D721Med (cell line): Measurements from ENCODE around the gene RNF207.

ENCODE experiments used
- DNase-seq: peaks from one replicate; pipeline ENCODE4 v3.0.0; 2011; ENCODE audit warnings: low spot score; ENCODE audit not compliant: insufficient read length
- FAIRE-seq: peaks from 2 replicates; lab custom pipeline; 2011; peaks lifted over from hg19 to GRCh38; lab: Jason Lieb, UNC
- TF ChIP-seq, protein P1 (sequence below): IDR thresholded peaks from 2 replicates; pipeline ENCODE4 v1.5.1; 2012; ENCODE audit warnings: mild to moderate bottlenecking, control low read depth; ENCODE audit not compliant: insufficient read depth; ENCODE audit errors: missing control alignments

The RNF207 gene

DNA sequence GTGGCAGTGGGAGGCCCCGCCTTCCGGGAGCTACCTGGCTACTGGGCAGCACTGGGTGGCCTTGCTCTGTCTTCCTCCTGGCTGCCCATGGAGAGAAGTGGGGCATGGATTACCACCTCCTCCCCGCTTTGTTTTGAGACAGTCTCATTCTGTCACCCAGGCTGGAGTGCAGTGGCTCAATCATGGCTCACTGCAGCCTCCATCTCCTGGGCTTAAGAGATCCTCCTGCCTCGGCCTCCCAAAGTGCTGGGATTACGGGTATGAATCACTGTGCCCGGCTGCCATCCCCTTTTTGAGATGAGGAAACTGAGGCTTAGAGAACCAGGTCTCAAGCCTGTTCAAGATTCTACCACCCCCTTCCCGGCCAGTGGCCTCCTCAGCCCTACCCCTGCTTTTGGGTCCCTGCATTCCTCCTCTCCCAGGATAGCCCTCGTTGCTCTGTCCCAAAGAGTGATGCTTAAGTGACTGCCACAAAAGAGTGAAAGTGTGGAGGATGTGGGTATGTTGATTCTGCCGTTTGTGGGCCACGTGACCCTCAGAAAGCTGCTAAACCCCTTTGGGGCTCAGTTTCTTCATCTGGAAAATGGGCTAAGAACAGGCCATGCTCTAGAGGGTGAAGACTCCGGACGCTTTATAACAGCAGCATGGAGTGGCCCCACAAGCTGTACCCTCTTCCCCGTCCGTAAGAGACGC is 45.9 kb downstream of the RNF207 start:
- TF ChIP-seq, protein P1, sequence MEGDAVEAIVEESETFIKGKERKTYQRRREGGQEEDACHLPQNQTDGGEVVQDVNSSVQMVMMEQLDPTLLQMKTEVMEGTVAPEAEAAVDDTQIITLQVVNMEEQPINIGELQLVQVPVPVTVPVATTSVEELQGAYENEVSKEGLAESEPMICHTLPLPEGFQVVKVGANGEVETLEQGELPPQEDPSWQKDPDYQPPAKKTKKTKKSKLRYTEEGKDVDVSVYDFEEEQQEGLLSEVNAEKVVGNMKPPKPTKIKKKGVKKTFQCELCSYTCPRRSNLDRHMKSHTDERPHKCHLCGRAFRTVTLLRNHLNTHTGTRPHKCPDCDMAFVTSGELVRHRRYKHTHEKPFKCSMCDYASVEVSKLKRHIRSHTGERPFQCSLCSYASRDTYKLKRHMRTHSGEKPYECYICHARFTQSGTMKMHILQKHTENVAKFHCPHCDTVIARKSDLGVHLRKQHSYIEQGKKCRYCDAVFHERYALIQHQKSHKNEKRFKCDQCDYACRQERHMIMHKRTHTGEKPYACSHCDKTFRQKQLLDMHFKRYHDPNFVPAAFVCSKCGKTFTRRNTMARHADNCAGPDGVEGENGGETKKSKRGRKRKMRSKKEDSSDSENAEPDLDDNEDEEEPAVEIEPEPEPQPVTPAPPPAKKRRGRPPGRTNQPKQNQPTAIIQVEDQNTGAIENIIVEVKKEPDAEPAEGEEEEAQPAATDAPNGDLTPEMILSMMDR, result no peak
- FAIRE-seq (no peak), DNase-seq (no peak)

DNA sequence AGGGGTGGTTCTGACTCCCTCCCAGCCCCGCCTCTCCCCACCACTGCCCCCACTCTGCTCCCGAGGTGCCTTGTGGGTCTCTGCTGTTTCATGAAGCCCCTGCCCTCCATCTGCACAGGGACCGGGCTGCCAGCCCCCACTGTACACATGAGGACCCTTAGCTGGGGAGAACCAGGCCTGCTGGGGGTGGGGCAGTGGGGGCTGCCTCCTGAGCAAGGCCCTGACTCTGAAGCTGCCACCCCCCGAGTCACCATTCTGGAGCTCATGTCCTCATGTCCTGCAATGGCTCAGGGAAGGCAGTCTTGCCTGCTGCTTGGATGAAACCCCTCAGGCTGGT is 46.4 kb downstream of the RNF207 start:
- FAIRE-seq (no peak), DNase-seq (no peak)
- TF ChIP-seq, protein P1, result no peak

DNA sequence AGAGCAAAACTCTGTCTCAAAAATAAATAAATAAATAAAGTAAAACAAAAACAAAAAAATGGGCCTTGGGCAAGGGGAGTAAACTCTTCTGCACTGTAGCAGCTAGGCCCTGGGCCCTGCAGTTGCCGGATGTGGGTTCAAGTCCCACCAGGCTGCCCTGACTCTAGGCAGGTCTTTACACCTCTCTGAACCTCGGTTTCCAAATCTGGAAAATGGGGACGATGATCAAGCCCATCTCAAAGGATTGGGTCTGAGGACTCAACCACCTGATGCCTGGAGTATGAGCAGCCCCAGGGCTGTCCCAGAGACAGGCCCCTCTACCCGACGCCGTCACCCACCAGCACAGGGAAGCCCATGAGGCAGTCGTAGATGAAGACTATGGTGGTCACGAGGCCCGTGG is 47.5 kb downstream of the RNF207 start:
- DNase-seq (no peak), FAIRE-seq (no peak)
- TF ChIP-seq, protein P1, result no peak

DNA sequence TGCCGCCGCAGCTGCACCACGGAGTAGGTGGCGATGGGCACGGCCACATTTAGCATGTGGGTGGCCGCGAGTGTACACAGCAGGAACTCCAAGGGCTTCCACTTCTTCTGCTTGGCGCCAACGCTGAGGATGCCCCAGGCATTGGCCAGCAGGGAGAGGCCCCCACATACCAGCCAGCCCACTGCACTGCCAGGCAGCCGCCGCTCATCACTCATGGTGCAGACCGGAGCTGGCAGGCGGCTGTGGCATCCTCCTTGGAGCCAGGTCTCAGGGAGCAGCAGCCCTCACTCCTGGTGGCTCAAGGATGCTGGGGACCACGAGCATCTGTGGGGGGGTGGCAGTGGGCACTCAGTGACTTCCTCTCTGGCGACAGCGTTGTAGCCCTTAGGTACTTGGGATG is 48.8 kb downstream of the RNF207 start:
- FAIRE-seq (no peak), DNase-seq (no peak)
- TF ChIP-seq, protein P1, result no peak

DNA sequence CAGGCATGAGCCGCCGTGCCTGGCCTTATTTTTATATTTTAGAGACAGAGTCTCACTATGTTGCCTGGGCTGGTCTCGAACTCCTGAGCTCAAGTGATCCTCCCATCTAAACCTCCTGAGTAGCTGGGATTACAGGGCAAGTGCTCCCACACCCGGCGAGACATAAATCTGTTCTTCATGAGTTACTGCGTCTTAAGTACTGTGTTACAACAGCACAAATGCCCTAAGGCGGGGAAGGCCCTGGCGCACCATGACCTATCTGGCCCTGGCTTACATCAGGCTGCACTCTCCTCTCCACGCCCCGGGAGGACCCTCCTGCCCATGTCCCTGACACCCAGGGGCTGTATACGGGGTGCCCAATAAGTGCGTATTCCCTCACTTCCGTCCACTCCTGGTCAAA is 50.7 kb downstream of the RNF207 start:
- DNase-seq (no peak), FAIRE-seq (no peak)
- TF ChIP-seq, protein P1, result no peak

DNA sequence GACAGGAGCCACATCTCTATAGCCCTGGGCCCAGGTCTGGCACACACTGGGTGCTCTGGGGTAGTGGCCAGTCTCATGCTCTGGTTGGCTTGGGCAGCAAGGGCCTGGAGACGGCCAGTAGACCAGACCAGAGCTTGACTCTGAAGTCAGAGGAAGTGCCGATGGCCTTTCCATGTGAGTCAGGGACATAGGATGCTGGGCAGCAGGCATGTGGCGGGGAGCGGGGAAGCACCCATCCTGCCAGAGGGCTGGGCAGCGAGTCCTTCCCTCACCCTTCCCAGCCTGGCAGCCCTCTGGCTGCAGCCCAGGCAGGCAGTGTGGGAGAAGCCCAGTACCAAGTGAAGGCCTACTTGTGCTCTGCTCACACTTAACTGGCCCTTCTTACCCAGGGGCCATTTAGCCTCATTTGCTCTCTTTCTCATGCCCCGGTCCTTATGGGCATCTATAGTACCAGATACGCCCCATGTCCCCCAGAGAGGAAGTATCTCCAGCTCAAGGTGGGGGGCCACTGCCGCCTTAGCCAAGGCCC is 51.7 kb downstream of the RNF207 start:
- TF ChIP-seq, protein P1, result no peak
- FAIRE-seq, result no peak
- DNase-seq, result no peak

DNA sequence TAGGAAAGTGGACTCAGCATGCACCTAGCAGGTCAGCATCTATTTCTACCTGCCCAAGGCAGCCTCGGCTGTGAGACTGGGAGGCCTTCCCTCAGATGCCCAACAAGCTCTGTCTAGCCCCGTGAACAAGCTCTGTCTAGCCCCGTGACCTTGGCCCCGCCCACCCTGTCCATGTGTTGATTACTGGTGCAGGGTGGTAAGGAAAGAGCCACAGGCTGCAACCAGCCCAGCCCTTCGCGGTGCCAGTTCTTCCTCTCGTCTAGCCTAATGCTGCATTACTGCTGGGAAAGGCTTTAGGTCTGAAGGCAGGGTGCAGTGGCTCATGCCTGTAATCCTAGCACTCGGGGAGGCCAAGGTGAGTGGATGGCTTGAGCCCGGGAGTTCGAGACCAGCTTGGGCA is 52.8 kb downstream of the RNF207 start:
- TF ChIP-seq, protein P1, result no peak
- DNase-seq (no peak), FAIRE-seq (no peak)
